HG02759 (cell line): ENCODE results near the gene CDKAL1.
"Not testable (repeated sequence)": the region's sequence is repeated elsewhere in the genome, so short reads cannot be mapped to it uniquely, and the experiment has no call there.

ENCODE experiments used
- ATAC-seq: cut with Tn5 transposase; IDR thresholded peaks from one replicate; pipeline ENCODE4 v1.9.1; 2021; ENCODE audit warnings: mild to moderate bottlenecking, moderate library complexity; ENCODE audit not compliant: unreplicated experiment

Gene CDKAL1

DNA sequence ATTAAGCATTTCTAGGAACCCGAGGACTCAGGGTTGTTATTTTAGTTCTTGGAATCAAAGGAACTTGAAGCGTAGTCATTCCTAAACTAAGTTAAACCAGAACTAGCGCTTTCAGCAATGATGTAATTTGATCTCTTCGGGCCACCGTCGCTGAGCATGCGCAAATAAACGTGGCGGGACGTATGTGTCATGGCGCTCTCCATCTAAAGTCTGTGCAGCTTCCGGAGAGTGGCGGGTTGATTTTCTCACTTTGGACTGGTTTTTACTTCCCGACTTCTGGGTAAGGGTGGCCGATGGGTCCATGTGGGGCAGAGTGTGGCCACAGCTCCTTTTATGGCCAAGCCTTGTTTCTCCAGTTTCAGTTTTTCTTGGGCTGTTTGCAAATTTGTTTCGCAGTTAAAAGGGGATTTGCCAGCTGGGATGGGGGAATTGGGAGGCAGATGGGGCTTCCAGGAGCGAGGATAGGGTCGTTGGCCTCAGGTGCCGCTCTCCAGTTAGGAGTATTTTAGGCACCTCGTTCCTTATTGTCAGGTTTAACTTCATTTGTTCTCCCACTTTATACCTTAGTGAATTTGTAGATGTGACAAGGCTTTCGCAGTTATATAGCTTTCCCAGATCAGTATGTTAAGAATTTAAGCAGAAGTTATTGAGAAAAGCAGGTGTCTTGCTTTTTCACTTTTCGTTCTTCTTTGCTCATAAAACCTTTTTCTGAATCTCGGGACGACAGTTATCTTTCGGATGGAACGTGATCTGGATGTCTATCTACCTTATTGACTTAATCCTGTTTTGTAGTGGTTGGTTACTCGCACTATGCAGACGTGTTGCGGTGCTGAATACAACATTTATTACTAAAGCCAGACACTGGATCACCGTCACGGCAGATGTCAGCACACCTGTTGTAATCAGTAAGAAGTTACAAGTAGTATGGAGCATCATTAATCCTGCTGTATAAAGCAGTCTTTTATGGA, at the start of gene CDKAL1:
Gene CDKAL1 (plus strand): TSS at position 163 of the 968 bp plus-strand sequence. CDS start 11,894 bp downstream, outside the sequence.
- peak; percentile 89 for ATAC-seq

DNA sequence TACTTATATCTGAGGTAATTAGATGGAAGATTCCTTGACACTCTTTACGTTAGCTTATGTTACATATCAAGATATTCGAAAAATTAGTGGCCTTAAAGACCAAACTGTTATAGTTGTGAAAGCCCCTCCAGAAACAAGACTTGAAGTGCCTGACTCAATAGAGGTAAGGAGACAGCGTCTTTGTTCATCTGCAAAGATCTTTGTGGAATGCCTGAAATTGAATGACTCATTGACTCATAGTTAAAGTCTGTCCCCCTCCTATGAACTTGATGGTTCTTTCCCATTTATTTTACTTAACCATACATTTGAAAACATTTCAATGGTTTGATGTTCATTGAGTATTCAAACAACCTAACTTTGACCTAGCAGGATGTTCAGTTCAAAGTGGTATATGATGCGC, 47.6 kb upstream of the CDKAL1 start:
- ATAC-seq: no peak

DNA sequence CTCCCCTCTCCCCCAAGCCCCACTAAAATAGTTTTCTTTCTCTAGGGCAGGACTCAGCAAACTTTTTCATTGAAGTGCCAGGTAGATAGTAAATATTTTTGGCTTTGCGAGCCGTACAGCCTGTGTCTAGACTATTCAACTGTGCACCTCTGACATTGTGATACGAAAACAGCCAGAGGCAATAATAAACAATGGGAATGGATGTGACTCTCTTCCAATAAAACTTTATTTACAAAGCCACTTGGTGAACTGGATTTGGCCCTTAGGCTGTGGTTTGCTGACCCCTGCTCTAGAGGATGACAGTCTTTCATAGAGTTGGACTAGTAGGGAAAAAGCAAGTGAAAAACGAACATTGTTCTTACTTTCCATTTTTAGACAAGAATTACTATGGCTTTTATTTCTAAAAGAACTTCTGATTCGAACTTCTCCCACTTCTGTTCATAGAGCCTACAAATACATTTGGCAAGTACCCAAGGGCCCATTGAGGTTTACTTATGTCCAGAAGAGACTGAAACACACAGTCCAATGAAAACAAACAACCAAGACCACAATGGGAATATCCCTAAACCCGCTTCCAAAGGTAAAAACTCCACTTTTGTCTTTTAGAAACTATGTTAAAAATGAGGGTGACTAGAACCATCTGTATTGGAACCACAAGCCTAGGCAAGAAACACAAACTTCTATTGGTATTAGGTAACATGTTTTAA, 46.4 kb upstream of the CDKAL1 start:
- no peak for ATAC-seq

DNA sequence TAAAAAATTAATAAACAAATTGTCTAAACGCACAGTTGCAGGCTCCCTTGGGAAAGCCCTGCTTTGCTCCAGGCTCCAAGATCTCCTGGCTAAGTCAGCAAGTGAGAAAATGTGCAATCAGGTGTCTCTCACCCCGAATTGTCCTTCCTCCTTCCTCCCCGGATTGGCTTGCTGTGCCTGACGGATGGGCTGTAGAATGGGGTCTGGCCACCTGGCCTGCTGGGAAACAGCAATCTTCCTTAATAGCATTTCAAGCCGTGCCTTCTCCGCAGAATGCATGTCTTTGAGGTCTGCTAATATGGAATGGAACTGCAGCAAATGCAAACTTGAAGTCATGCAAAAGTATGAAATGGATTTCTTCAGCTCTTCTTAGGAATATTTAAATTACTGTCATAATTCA, 43.7 kb upstream of the CDKAL1 start:
- ATAC-seq: no peak

DNA sequence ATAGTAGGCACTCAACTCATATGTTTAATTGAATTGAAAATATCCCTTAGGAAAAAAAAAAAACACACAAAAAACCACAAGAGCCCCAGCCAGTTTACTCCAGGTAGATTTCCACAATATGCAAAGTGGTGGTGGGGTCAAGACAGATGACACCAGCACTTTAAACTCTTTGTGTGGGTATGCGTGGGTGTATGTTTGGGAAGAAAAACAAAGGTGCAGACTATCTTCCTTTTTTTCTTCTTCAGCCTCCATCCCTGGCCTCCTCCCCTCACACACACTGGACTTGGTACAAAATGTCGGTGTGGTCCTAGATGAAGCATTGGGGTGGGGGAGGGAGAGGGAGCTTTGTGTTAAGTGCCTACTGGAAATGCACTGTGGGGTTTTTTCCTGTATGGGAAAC, 42.2 kb upstream of the CDKAL1 start:
- ATAC-seq: no peak

DNA sequence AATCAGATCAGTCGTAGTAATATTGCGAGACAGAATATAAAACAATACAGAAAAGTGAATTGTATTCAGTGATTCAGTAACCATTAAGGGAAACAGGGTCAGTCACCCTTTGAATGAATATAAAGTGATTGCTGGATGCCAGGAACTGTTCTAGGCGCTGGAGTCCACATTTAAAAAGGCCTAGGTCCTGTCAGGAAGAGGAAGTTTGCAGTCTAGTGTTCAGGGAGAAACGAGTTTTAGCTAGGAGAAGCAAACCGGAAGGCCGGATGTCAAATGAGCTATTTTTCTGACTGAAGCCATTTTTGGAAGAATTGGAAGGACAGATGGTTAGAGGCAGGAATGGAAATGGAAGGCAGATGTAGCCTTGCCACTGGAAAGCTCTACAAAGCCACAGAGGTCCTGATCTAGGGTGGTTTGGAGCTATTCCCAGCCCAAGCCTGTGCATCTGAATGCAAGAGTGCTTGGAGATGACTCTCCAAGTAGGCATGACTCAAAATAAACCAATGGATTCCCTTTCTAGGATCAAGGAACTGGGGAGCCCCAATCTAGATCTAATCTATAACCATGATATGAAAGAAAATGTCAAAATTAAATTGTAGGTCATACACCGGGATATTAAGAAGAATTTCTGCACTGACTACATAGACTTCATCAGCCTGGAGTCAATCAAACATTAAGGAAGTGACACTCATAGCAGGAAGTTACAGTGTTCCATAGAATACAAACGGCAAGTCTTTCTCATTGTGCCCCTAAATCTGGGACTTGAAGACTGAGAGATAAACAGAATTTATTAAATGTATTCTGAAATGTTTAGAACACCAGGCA, 36.8 kb upstream of the CDKAL1 start:
- no peak for ATAC-seq

DNA sequence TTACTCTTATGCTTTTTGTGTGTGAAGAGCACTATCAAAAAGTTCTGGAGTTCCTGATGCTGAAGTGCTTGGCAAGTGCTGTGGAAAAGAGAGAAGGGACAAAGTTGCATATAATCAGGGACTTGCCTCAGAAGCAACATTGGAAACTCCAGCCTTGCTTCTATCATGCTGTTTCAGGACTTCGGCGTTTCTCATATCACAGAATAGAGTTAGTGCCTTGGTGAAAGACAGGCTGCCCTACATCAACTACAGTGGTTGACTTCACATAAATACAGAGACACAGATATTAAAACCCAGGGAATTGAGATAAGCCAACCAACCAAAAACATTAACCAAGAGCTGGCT, 36.2 kb upstream of the CDKAL1 start:
- ATAC-seq: no peak

DNA sequence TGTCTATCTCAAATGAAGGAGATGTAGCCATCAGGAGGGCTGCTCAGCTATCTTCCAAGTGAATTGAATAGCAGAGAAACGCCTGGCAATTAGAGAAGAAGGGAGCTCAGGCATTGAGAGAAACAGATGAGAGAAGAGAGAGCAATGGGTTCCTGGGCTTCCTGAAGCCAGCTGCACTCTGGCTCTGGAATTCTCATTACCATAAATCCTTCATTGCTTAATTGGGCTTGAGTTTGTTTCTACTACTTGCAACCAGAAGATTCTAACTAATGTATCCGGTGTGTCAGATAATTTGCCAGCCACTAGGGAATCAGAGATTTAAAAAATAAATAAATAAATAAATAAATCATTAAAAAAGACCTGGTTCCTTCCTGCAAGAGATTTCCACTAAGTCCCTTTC, 25.0 kb upstream of the CDKAL1 start:
- no peak for ATAC-seq

DNA sequence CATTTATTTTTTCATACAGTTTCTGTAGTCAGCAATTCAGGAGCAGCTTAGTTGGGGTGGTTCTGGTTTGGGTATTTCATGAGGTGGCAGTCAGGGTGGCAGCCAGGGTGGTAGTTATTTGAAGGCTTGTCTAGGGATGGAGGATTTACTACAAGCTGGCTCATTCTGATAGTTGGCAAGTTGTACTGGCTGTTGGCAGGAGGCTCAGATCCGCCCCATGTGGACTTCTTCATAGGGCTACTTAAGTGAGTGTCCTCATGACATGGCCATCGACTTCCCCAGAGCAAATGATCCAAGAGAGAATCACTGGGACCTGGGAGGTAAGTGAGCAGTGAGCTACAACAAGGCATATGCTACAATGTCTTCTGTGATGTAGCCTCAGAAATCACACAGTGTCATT, 22.4 kb upstream of the CDKAL1 start:
- ATAC-seq: no peak

DNA sequence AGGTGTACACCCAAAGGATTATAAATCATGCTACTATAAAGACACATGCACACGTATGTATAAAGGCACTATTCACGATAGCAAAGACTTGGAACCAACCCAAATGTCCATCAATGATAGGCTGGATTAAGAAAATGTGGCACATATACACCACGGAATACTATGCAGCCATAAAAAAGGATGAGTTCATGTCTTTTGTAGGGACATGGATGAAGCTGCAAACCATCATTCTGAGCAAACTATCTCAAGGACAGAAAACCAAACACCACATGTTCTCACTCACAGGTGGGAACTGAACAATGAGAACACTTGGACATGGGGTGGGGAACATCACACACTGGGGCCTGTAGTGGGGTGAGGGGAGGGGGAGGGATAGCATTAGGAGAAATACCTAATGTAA, 9.0 kb upstream of the CDKAL1 start:
- ATAC-seq: not testable (repeated sequence)

DNA sequence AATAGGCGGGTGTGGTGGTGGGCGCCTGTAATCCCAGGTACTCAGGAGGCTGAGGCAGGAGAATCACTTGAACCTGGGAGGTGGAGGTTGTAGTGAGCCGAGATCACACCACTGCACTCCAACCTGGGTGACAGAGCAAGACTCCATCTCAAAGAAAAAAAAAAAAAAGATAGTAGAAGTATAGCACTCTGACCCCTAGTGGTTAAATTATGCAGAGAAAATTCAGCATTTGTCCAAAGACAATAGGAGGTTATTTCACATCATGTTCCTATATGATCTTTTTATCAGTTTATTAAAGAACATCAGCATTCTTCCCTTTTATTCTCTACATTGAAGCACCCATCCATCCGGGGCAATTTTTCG, 5.2 kb upstream of the CDKAL1 start:
- peak; percentile 58 for ATAC-seq

DNA sequence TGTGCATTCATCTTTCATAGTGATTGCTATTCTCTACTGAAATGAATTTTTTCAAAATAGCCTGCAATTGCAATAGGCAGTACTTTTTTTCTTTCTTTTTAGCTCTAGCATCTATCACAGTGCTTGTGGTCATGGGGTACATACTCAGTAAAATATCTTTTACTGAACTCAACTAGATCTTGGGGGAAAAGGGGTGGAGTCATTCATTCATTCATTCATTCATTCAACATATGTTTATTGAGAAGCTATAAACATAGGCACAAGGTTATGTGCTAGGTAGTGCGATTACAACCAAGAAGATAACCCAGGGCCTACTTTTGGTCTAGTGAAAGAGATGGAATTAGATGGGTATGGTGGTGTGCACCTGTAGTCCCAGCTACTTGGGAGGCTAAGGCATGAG, 1.4 kb upstream of the CDKAL1 start:
- ATAC-seq: no peak

DNA sequence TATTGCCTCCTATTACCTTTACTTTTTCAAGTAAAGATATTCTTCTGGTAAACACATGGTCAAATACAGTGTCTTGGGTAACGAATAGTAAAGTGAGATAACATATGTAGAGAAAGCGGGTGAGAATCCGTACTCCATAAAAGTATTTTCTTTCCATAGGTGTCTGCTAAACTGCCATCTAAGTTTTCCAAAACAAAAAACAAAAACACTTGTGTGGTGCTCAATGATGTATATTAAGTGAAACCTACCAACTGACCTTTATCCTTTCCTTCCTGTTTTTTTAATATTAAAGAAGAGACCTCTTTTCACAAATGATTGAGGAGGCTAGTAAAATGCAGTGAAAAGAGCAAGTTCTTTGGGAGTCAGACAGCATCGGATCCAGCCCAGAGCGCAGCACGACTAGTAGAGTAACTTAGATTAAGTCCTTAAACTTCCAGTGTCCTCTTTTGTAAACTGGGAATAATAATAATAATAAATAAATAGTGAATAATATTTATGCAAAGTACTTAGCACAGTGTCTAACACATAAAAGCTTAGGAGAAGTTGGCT, 437 bp upstream of the CDKAL1 start:
- ATAC-seq: no peak

DNA sequence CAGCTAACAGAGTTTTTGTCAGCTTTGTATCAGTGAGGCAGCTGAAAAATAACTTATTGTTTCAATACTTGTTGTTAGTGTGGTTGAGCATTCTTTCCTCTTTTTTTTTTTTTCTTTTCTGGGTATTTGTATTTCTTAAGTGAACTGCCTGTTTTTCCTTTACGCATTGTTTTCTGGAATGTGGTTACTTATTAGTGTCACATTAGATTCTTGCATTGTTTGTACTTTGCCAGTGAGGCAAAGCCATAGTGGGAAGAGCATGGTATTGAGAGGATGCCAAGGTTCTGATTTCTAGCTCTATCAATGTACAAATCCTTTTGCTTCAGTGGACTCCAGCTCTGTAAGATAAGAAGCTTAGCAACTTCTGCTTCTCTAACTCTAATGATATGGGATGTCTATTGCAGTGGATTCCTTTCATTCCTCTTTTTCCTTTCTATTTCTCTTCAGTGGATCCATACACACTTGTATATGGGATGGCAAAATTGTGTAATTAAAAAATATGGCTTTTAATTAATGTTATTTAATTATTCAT, 3.9 kb downstream of the CDKAL1 start:
- ATAC-seq: no peak

DNA sequence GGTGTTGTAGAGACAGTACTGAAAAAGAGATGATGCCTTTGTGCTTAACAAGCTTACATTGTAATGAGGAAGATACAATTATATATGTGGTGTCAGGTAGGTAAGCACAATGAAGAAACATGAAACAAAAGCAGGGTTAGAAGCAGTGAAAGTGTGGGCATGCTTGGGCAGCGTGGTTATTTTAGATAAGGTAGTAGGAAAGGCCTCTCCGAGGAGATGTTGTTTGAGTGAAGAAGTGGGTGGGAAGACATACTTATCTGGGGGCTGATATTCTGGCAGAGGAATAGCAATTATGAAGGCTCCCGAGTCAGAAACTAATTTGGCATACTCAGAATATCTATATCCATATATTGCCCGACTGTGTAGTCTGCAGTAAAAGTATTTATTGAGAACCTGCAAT, 4.7 kb downstream of the CDKAL1 start:
- ATAC-seq: no peak

DNA sequence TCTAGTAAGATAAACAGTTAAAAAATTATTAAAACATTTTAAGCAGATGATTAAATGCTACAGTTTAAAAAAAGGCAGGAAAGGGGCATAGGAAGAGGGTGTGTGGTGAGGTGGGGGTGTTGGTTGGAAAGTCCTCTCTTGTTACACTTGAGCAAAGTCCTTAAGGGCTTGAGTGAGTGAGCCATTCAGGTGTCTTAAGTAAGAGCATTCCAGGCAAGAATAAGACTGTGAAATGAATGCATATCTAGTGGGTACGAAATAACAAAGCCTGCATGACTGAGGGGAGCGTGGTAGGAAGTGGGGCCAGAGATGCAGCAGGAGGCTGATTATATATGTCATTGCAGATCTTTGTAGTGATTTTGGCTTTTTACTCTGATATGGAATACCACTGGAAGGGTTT, 5.1 kb downstream of the CDKAL1 start:
- ATAC-seq: no peak

DNA sequence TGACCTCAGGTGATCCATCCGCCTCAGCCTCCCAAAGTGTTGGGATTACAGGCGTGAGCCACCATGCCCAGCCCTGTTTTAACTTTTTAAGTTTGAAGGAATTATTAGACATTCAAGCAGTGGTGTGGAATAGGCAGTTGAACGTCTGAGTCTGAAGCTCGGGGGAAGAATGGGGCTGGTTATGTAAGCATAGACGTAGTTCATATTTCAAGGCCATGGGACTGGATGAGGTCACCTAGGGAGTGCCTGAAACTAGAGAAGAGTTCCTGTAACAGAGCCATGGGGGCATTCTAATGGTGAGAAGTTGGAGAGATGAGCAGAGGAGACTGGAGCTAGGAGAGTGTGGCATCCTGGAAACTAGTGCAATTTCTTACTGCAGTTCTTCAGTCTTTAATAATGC, 6.4 kb downstream of the CDKAL1 start:
- no peak for ATAC-seq

DNA sequence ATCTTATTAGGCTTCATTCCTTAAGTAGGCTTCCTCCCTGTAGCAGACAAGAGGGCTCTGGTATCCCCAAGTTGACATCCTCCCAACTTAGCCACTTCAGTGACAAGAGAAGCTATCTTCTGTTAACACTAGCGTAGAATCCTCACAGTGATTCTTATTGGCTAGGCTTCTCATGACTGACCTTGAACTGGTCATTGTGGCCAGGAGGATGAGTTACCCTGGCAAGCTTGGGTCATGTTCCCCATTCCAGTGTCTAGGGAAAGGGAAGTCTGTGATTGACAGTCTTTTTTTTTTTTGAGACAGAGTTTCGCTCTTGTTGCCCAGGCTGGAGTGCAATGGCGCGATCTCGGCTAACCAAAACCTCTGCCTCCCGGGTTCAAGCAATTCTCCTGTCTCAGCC, 7.1 kb downstream of the CDKAL1 start:
- ATAC-seq: no peak

DNA sequence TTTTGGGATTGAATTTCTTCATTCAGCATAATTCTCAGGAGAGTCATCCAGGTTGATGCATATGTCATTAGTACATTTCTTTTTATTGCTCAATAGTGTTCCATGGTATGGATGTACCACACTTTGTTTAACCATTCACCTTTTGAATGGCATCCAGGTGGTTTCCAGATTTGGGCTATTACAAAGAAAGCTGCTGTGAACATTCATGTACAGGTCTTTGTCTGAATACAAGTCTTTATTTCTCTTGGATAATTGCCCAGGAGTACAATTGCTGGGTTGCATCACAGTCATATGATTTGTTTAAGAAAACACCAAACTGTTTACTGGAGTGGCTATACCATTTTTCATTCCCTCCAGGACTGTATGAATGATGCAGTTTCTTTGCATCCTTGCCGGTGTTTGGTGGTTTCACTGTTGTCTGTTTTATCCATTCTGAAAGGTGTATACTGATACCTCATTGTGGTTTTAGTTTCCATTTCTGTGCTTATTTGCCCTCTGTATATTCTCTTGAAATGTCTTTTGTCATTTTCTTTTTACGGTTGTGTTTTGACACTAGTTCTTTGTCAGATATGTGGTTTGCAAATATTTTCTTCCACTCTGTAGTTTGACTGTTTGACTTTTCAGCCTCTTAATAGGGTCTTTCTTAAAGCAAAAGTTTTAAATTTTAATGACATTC, 8.8 kb downstream of the CDKAL1 start:
- ATAC-seq: peak; percentile 99

DNA sequence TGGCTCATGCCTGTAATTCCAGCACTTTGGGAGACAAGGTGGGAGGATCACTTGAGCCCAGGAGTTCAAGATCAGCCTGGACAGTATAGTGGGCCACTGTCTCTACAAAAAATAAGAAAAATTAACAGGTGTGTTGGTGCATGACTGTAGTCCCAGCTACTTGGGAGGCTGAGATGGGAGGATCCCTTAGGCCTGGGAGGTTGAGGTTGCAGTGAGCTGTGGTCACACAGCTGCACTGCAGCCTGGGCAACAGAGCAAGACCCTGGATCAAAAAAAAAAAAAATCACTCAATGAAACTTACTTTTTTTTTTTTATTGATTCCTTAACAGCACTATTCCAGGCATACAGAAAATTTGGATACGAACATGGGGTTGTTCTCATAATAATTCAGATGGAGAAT, 14.0 kb downstream of the CDKAL1 start:
- no peak for ATAC-seq
